Measurements from ENCODE around the gene CEMIP. TPM values are rescaled to one million over a fixed set of nuclear protein-coding genes. Genes with fewer than 3 reads are reported as not detected.

CEMIP gene
- total and polyA plus RNA-seq, 2 of the 4 experiments (the other 2 are of a cell fraction) = 63.8 to 78.0 TPM

DNA sequence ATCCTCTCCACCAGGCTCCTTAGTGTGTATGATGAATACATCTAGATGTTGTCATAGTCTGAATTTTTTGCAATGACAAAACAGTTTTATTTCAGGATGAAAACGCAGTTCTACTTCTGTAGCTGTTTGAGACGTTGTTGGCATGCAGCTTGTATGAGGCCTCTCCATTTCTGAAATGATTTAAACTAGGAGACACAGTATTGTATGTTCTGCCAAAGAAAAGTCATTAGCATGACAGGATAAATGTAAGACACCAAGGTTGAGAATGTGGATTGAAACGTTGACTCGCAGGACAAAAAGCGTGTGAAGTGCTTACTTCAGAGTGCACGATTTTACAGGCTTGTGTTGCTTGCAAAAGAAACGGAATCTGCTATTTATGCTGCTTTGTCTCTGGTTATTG lies 48.8 kb upstream of the CEMIP start (continued):
- TF ChIP-seq, protein P1, sequence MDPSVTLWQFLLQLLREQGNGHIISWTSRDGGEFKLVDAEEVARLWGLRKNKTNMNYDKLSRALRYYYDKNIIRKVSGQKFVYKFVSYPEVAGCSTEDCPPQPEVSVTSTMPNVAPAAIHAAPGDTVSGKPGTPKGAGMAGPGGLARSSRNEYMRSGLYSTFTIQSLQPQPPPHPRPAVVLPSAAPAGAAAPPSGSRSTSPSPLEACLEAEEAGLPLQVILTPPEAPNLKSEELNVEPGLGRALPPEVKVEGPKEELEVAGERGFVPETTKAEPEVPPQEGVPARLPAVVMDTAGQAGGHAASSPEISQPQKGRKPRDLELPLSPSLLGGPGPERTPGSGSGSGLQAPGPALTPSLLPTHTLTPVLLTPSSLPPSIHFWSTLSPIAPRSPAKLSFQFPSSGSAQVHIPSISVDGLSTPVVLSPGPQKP (IDR thresholded peaks at IDR 0.05; ENCODE audit: borderline replicate concordance, low read depth, low read length) = no peak

DNA sequence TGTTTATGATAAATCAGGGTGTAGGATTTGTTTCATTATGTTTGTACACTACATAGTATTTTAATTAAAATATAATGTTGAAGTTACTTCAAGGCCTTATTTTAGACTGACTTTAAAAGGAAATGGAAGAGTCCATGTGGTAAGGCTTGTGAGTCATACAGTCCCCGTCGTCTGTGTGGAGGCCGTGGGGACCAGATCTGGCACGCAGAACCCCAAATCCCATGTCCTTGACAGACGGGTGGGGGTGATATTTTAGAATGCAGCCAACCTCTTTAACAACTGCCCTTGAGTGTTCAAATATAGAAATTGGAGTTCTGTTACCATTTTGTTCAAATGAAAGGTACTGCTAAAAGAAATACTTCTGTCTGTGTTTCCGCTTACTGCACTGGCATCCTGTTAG lies 48.2 kb upstream of the CEMIP start:
- H3K4me3 ChIP-seq (ENCODE audit: insufficient read depth, low read depth, low read length) = no peak overlapping the region
- no peak overlapping the region for H2AFZ ChIP-seq (replicated peaks; ENCODE audit: low read length, poor library complexity)
- intact Hi-C loops (cut with micrococcal nuclease) (no loop called here), in situ Hi-C loops (cut with MboI; ENCODE audit: low sequenced_read_pairs) (no loop called here), dilution Hi-C loops (cut with HindIII; ENCODE audit: low sequenced_read_pairs, unreplicated experiment) (no loop called here)
- H3K27ac ChIP-seq (ENCODE audit: insufficient read depth, low read length) = no peak overlapping the region
- H4K5ac ChIP-seq (ENCODE audit: low read depth, low read length) = no peak overlapping the region
- no peak overlapping the region for H3K14ac ChIP-seq (replicated peaks; ENCODE audit: low read depth, low read length)
- H3K18ac ChIP-seq (ENCODE audit: low read depth, low read length) = no peak overlapping the region
- no peak overlapping the region for H3K56ac ChIP-seq (ENCODE audit: extremely low read depth, insufficient read depth, low read length)
- no peak overlapping the region for H2AK5ac ChIP-seq (ENCODE audit: low read depth, low read length)
- H2BK20ac ChIP-seq (ENCODE audit: low read depth, low read length) = no peak overlapping the region
- H3K36me3 ChIP-seq (ENCODE audit: control insufficient read depth, insufficient read depth, low read length) = peaks cover 15% of the 10 kb centered on the region
- no peak overlapping the region for H3K9ac ChIP-seq (ENCODE audit: low read depth, low read length)
- H3K9me1 ChIP-seq (ENCODE audit: insufficient read depth, low read length) = peaks cover 34% of the 10 kb centered on the region
- ChIA-PET POLR2A (ENCODE audit: unreplicated experiment) (no interaction called here), CTCF (no interaction called here)
- 60% methylated on average over 3 of the region's 6 CpGs; no CpG with 5 or more reads in 1 of the 2 experiments for WGBS, 2 experiments (ENCODE audit: extremely low coverage in 2 of 2, insufficient read length in 1 of 2)
- peaks cover 18% of the 10 kb centered on the region for H3K4me1 ChIP-seq (ENCODE audit: control insufficient read depth, insufficient read depth, low read length)
- H3K79me1 ChIP-seq (ENCODE audit: low read depth in 1 of 2, low read length in 2 of 2) = peaks cover 39 to 85% of the 10 kb centered on the region in 2 experiments
- no peak overlapping the region for H3K4ac ChIP-seq (ENCODE audit: low read depth, low read length)
- no peak overlapping the region for H2BK5ac ChIP-seq (ENCODE audit: low read depth, low read length, poor library complexity, severe bottlenecking)
- ATAC-seq (ENCODE audit: low read depth) (no peak), DNase-seq (no peak)
- H3K23ac ChIP-seq (ENCODE audit: low read depth, low read length) = 0 out of 2 replicates have a peak overlapping the region, but pooled peaks have one; percentile 31
- H2BK120ac ChIP-seq (ENCODE audit: low read depth, low read length) = no peak overlapping the region
- no peak overlapping the region for H2BK15ac ChIP-seq (ENCODE audit: low read depth, low read length)
- peaks cover 64% of the 10 kb centered on the region for H4K20me1 ChIP-seq (ENCODE audit: insufficient read depth, low read length)
- no peak overlapping the region for H3K4me2 ChIP-seq (ENCODE audit: low read depth, low read length)
- no peak overlapping the region for H4K8ac ChIP-seq (ENCODE audit: low read depth in 2 of 2, low read length in 2 of 2)
- H3K9me3 ChIP-seq (ENCODE audit: control insufficient read depth, insufficient read depth, low read length) = no peaks in the 10 kb centered on the region
- TF ChIP-seq FOS (IDR thresholded peaks at IDR 0.05; ENCODE audit: low read depth, low read length) (no peak), NFE2L2 (IDR thresholded peaks at IDR 0.05; ENCODE audit: low read depth, low read length) (no peak), CHD1 (IDR thresholded peaks at IDR 0.05; ENCODE audit: low read depth, low read length) (no peak), MAZ (IDR thresholded peaks at IDR 0.05; ENCODE audit: borderline replicate concordance, low read depth, low read length) (no peak)
- TF ChIP-seq, protein P2, sequence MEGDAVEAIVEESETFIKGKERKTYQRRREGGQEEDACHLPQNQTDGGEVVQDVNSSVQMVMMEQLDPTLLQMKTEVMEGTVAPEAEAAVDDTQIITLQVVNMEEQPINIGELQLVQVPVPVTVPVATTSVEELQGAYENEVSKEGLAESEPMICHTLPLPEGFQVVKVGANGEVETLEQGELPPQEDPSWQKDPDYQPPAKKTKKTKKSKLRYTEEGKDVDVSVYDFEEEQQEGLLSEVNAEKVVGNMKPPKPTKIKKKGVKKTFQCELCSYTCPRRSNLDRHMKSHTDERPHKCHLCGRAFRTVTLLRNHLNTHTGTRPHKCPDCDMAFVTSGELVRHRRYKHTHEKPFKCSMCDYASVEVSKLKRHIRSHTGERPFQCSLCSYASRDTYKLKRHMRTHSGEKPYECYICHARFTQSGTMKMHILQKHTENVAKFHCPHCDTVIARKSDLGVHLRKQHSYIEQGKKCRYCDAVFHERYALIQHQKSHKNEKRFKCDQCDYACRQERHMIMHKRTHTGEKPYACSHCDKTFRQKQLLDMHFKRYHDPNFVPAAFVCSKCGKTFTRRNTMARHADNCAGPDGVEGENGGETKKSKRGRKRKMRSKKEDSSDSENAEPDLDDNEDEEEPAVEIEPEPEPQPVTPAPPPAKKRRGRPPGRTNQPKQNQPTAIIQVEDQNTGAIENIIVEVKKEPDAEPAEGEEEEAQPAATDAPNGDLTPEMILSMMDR (conservative IDR thresholded peaks at IDR 0.05; ENCODE audit: low read depth, low read length) = no peak
- TF ChIP-seq, protein P3, sequence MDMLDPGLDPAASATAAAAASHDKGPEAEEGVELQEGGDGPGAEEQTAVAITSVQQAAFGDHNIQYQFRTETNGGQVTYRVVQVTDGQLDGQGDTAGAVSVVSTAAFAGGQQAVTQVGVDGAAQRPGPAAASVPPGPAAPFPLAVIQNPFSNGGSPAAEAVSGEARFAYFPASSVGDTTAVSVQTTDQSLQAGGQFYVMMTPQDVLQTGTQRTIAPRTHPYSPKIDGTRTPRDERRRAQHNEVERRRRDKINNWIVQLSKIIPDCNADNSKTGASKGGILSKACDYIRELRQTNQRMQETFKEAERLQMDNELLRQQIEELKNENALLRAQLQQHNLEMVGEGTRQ (IDR thresholded peaks at IDR 0.05; ENCODE audit: low read depth, low read length) = no peak
- no peaks in the 10 kb centered on the region for H3K27me3 ChIP-seq (ENCODE audit: control insufficient read depth, insufficient read depth, low read length)
- no peak overlapping the region for H2AK9ac ChIP-seq (replicated peaks; ENCODE audit: low read depth, low read length, poor library complexity)
- BruUV-seq (replicated peaks) = no TSS peak
- H4K91ac ChIP-seq (ENCODE audit: insufficient read depth, low read depth, low read length) = no peak overlapping the region

All from IMR-90 (cell line).